AG04449 (cell line): Measurements from ENCODE around the gene FAM241A.

Experiments used
- CTCF ChIA-PET: fragments of 350-600 bp; formaldehyde crosslinking; extraction: SDS; loops from one replicate; lab custom pipeline; 2021; ENCODE audit warnings: antibody characterized with exemption; lab: Yijun Ruan, JAX
- POLR2A ChIA-PET: fragments of 400-600, 350-600 bp; formaldehyde crosslinking; extraction: SDS; loops from one replicate; lab custom pipeline; 2020; ENCODE audit warnings: antibody characterized with exemption, inconsistent platforms; lab: Yijun Ruan, JAX
- DNase-seq: peaks from one replicate; pipeline ENCODE4 v3.0.0-alpha.2; 2010; ENCODE audit warnings: low read depth, low spot score
- H3K4me3 ChIP-seq: 2 replicates; pipeline ENCODE4 v1.5.1; 2011; ENCODE audit warnings: low read depth, mild to moderate bottlenecking, control low read depth, low read length
- CTCF ChIP-seq: IDR thresholded peaks from one replicate; pipeline ENCODE4 v1.5.1; 2011; ENCODE audit warnings: mild to moderate bottlenecking, moderate library complexity, low read length, control low read depth, inconsistent platforms; ENCODE audit not compliant: insufficient read depth; ENCODE audit errors: missing control alignments

Gene FAM241A

GRCh38 chr4:112183252-112183651 is 38.0 kb downstream of the FAM241A start:
- ChIA-PET CTCF (interaction anchor here (1.0 kb wide), 1 partner anchor 11 kb away, joined by 3 read pairs; no protein-coding TSS in a partner anchor), POLR2A (no interaction called here)
- no peak overlapping the region for H3K4me3 ChIP-seq
- TF ChIP-seq CTCF: no peak
- no peak for DNase-seq

GRCh38 chr4:112184438-112184837 is 39.2 kb downstream of the FAM241A start:
- no peak for TF ChIP-seq CTCF
- DNase-seq: no peak
- POLR2A ChIA-PET: no interaction called here
- no peak overlapping the region for H3K4me3 ChIP-seq
- CTCF ChIA-PET: no interaction called here

GRCh38 chr4:112185334-112185733 is 40.1 kb downstream of the FAM241A start:
- CTCF ChIA-PET: no interaction called here
- DNase-seq: no peak
- POLR2A ChIA-PET: no interaction called here

GRCh38 chr4:112185740-112186670 is 40.8 kb downstream of the FAM241A start:
- CTCF ChIA-PET: no interaction called here
- no peak overlapping the region for H3K4me3 ChIP-seq
- POLR2A ChIA-PET: no interaction called here
- TF ChIP-seq CTCF: no peak
- DNase-seq: no peak

More at GRCh38 chr4:112185334-112185733, 40.1 kb downstream of the FAM241A start:
- no peak for TF ChIP-seq CTCF
- no peak overlapping the region for H3K4me3 ChIP-seq

GRCh38 chr4:112189754-112190153 is 44.5 kb downstream of the FAM241A start:
- DNase-seq: no peak
- no peak overlapping the region for H3K4me3 ChIP-seq
- POLR2A ChIA-PET: no interaction called here
- TF ChIP-seq CTCF: no peak
- CTCF ChIA-PET: interaction anchor here (1.0 to 1.6 kb wide), 6 partner anchors 12 to 95 kb away, joined by 3 to 7 read pairs (median 4); no protein-coding TSS in a partner anchor

- ChIA-PET POLR2A (no interaction called here), CTCF (interaction anchor here (1.0 to 1.5 kb wide), 2 partner anchors 11 to 16 kb away, joined by 3 to 7 read pairs; no protein-coding TSS in a partner anchor)
- no peak for TF ChIP-seq CTCF
- H3K4me3 ChIP-seq: no peak overlapping the region
- no peak for DNase-seq
Observed at GRCh38 chr4:112190684-112191083, 45.4 kb downstream of the FAM241A start.
